Sigmoid colon (tissue), 7 donors: ENCODE measurements around the gene YEATS2. TPM values are rescaled to one million over a fixed set of nuclear protein-coding genes. Genes with fewer than 3 reads are reported as not detected.

Experiments
- DNase-seq: peaks from one replicate; pipeline ENCODE4 v3.0.0-alpha.2; 2019
- H3K27ac ChIP-seq, 4 donors: fragments of 200-600 bp; sonication (generic); one replicate each; pipeline ENCODE4 v1.5.1; 2016 to 2019; ENCODE audit warnings: mild to moderate bottlenecking in 1 of 4
- H3K27me3 ChIP-seq, 3 donors: fragments of 200-600 bp; sonication (generic); one replicate each; pipeline ENCODE4 v1.5.1; 2019; ENCODE audit warnings: mild to moderate bottlenecking in 1 of 3
- H3K36me3 ChIP-seq, 4 donors: fragments of 200-600 bp; sonication (generic); one replicate each; pipeline ENCODE4 v1.5.1; 2016 to 2019
- H3K4me1 ChIP-seq, 4 donors: fragments of 200-600 bp; sonication (generic); one replicate each; pipeline ENCODE4 v1.5.1; 2017 to 2019
- H3K4me3 ChIP-seq, 4 donors: fragments of 200-600 bp; sonication (generic); one replicate each; pipeline ENCODE4 v1.5.1; 2017 to 2019; ENCODE audit warnings: mild to moderate bottlenecking in 2 of 4, moderate library complexity in 1 of 4
- H3K9me3 ChIP-seq, 4 donors: fragments of 200-600 bp in 3 of 4; sonication (generic) in 3 of 4; one replicate each; pipeline versions ENCODE4 v1.5.1 to v1.6.1; 2013 to 2019
- CTCF ChIP-seq, 4 experiments: fragments of 450-650 bp in 3 of 4; fragments of 200-600 bp in 1 of 4; IDR thresholded peaks; one replicate each; pipeline ENCODE4 v1.5.1; 2016 to 2019; ENCODE audit warnings: antibody characterized with exemption in 4 of 4, mild to moderate bottlenecking in 3 of 4, moderate library complexity in 2 of 4
- EP300 ChIP-seq, 4 donors: sonication (generic); formaldehyde crosslinking; IDR thresholded peaks; one replicate each; pipeline ENCODE4 v1.6.1; 2017; ENCODE audit warnings: antibody characterized with exemption in 4 of 4
- POLR2A ChIP-seq, 2 donors: fragments of 450-650 bp; IDR thresholded peaks; one replicate each; pipeline ENCODE4 v1.6.1; 2016; ENCODE audit warnings: antibody characterized with exemption in 2 of 2, mild to moderate bottlenecking in 2 of 2, moderate library complexity in 2 of 2
- POLR2AphosphoS5 ChIP-seq, 4 donors: sonication (generic); formaldehyde crosslinking; IDR thresholded peaks; one replicate each; pipeline ENCODE4 v1.6.1; 2017; ENCODE audit warnings: antibody characterized with exemption in 4 of 4
- WGBS, 2 donors: extraction: QIAGEN DNeasy Blood & Tissue Kit; methylation state at CpG; one replicate each; pipeline ENCODE4 v1.1.7; 2013; 5-methylcytosine and 5-hydroxymethylcytosine counted together
- intact Hi-C: fragments of 100-400 bp; cut with DNase I; formaldehyde crosslinking; loops from one replicate; pipeline ENCODE4 v1.15.1; 2023
- polyA plus RNA-seq, 3 donors: library from polyadenylated mRNA; stranded (reverse); fragments of 200-250 nt; gene quantifications; one replicate each; pipeline ENCODE4 v1.2.3, GENCODE V29; 2013
- total RNA-seq, 4 donors: library from RNA; depleted of rRNA; stranded (reverse); fragments of >200 nt; gene quantifications; one replicate each; pipeline ENCODE4 v1.1.0, GENCODE V29; 2016
- donor health status: healthy with polysubstance abuse.
- donor health status: Bipolar disorder and iron deficiency.
- donor health status: healthy.

The YEATS2 gene
- total and polyA plus RNA-seq, 7 donors: 3.0 to 20.3 (median 13.2) TPM

GRCh38 chr3:183728204-183728603, 30.6 kb downstream of the YEATS2 start:
- 98 to 99% methylated on average over 1 of the region's 1 CpG for WGBS, 2 donors
- H3K36me3 ChIP-seq: peaks cover 0 to 89% (median 21%) of the 10 kb centered on the region in 4 donors

GRCh38 chr3:183730361-183730760, 32.8 kb downstream of the YEATS2 start:
- Histone ChIP-seq H3K9me3 (no peaks in the 10 kb centered on the region), H3K4me1 (no peaks in the 10 kb centered on the region), H3K4me3 (no peak overlapping the region), H3K27me3 (no peaks in the 10 kb centered on the region), H3K36me3 (peaks cover 0 to 82% (median 17%) of the 10 kb centered on the region in 4 donors), H3K27ac (no peak overlapping the region)
- DNase-seq: no peak
- WGBS, 2 donors: 95 to 98% methylated on average over 2 of the region's 2 CpGs
- TF ChIP-seq POLR2AphosphoS5 (IDR thresholded peaks at IDR 0.05): no peak
- no peak for TF ChIP-seq POLR2A (IDR thresholded peaks at IDR 0.05)
- TF ChIP-seq CTCF (IDR thresholded peaks at IDR 0.05): no peak
- no peak for TF ChIP-seq EP300 (IDR thresholded peaks at IDR 0.05)
- intact Hi-C loops: no loop called here

More at GRCh38 chr3:183728204-183728603, 30.6 kb downstream of the YEATS2 start:
- Histone ChIP-seq H3K4me1 (no peaks in the 10 kb centered on the region), H3K27ac (no peak overlapping the region), H3K4me3 (no peak overlapping the region), H3K9me3 (no peaks in the 10 kb centered on the region), H3K27me3 (no peaks in the 10 kb centered on the region)
- TF ChIP-seq EP300 (IDR thresholded peaks at IDR 0.05) (no peak), POLR2AphosphoS5 (IDR thresholded peaks at IDR 0.05) (no peak), POLR2A (IDR thresholded peaks at IDR 0.05) (no peak), CTCF (IDR thresholded peaks at IDR 0.05) (no peak)
- no peak for DNase-seq
- intact Hi-C loops: no loop called here

- 20 to 71% methylated on average over 5 of the region's 5 CpGs for WGBS, 2 donors
These were observed 34.0 kb downstream of the YEATS2 start for GRCh38 chr3:183731611-183732010.

GRCh38 chr3:183733553-183733952, 36.0 kb downstream of the YEATS2 start:
- H3K27ac ChIP-seq: no peak overlapping the region
- no peaks in the 10 kb centered on the region for H3K27me3 ChIP-seq
- DNase-seq: no peak
- H3K4me1 ChIP-seq: no peaks in the 10 kb centered on the region
- H3K9me3 ChIP-seq: no peaks in the 10 kb centered on the region
- peaks cover 0 to 73% (median 14%) of the 10 kb centered on the region in 4 donors for H3K36me3 ChIP-seq
- WGBS, 2 donors: 78 to 85% methylated on average over 7 of the region's 7 CpGs
- TF ChIP-seq POLR2A (IDR thresholded peaks at IDR 0.05) (no peak), POLR2AphosphoS5 (IDR thresholded peaks at IDR 0.05) (no peak), CTCF (IDR thresholded peaks at IDR 0.05) (no peak), EP300 (IDR thresholded peaks at IDR 0.05) (no peak)
- H3K4me3 ChIP-seq: no peak overlapping the region
- intact Hi-C loops: no loop called here

More at GRCh38 chr3:183731611-183732010, 34.0 kb downstream of the YEATS2 start:
- no peaks in the 10 kb centered on the region for H3K9me3 ChIP-seq
- H3K27ac ChIP-seq: no peak overlapping the region
- DNase-seq: no peak
- no peak for TF ChIP-seq POLR2A (IDR thresholded peaks at IDR 0.05)
- TF ChIP-seq EP300 (IDR thresholded peaks at IDR 0.05): no peak
- TF ChIP-seq POLR2AphosphoS5 (IDR thresholded peaks at IDR 0.05): no peak
- TF ChIP-seq CTCF (IDR thresholded peaks at IDR 0.05): no peak
- H3K4me3 ChIP-seq: no peak overlapping the region
- H3K36me3 ChIP-seq: peaks cover 0 to 77% (median 17%) of the 10 kb centered on the region in 4 donors
- H3K4me1 ChIP-seq: no peaks in the 10 kb centered on the region
- no peaks in the 10 kb centered on the region for H3K27me3 ChIP-seq
- intact Hi-C loops: no loop called here
